ENCODE data around the gene DOK3. TPM values are rescaled to one million over a fixed set of nuclear protein-coding genes. Genes with fewer than 3 reads are reported as not detected.

DOK3 gene
- total RNA-seq, 1 experiment from 2014 or later, result 1.2 TPM

GRCh38 chr5:177470759-177471536, 38.7 kb downstream of the DOK3 start:
- DNase-seq (ENCODE audit: extremely low read depth, low read depth), result no peak

- no peak for DNase-seq (ENCODE audit: extremely low read depth, low read depth)
Measured at GRCh38 chr5:177469750-177470525, 39.7 kb downstream of the DOK3 start.

- peak; percentile 55 for DNase-seq (ENCODE audit: extremely low read depth, low read depth)
Measured at GRCh38 chr5:177468685-177469628, 40.7 kb downstream of the DOK3 start.

GRCh38 chr5:177468329-177468684, 41.3 kb downstream of the DOK3 start:
- DNase-seq (ENCODE audit: extremely low read depth, low read depth), result no peak

GRCh38 chr5:177467436-177467835, 42.2 kb downstream of the DOK3 start:
- no peak for DNase-seq (ENCODE audit: extremely low read depth, low read depth)

GRCh38 chr5:177466861-177467260, 42.8 kb downstream of the DOK3 start:
- DNase-seq (ENCODE audit: extremely low read depth, low read depth), result no peak

GRCh38 chr5:177465044-177465443, 44.6 kb downstream of the DOK3 start:
- no peak for DNase-seq (ENCODE audit: extremely low read depth, low read depth)

- no peak for DNase-seq (ENCODE audit: extremely low read depth, low read depth)
Measured at GRCh38 chr5:177462021-177462670, 47.5 kb downstream of the DOK3 start.

- DNase-seq (ENCODE audit: extremely low read depth, low read depth), result no peak
Measured at GRCh38 chr5:177459819-177460628, 49.6 kb downstream of the DOK3 start.

- DNase-seq (ENCODE audit: extremely low read depth, low read depth), result no peak
Measured at GRCh38 chr5:177459357-177459756, 50.3 kb downstream of the DOK3 start.

- no peak for DNase-seq (ENCODE audit: extremely low read depth, low read depth)
Measured at GRCh38 chr5:177458912-177459350, 50.7 kb downstream of the DOK3 start.

- DNase-seq (ENCODE audit: extremely low read depth, low read depth), result no peak
Measured at GRCh38 chr5:177457852-177458681, 51.6 kb downstream of the DOK3 start.

- DNase-seq (ENCODE audit: extremely low read depth, low read depth), result peak; percentile 97
Measured at GRCh38 chr5:177456976-177457851, 52.4 kb downstream of the DOK3 start.

- no peak for DNase-seq (ENCODE audit: extremely low read depth, low read depth)
Measured at GRCh38 chr5:177456591-177456964, 53.0 kb downstream of the DOK3 start.

GRCh38 chr5:177455661-177456590, 53.7 kb downstream of the DOK3 start:
- DNase-seq (ENCODE audit: extremely low read depth, low read depth), result peak; percentile 90

GRCh38 chr5:177455036-177455660, 54.5 kb downstream of the DOK3 start:
- DNase-seq (ENCODE audit: extremely low read depth, low read depth), result peak; percentile 71

All from NCI-H460 (cell line).